ENCODE results near the gene MAN1A1. TPM values are rescaled to one million over a fixed set of nuclear protein-coding genes. Genes with fewer than 3 reads are reported as not detected.

Gene MAN1A1
- total RNA-seq, 6 experiments from 2014 or later = 109 to 191 (median 139) TPM

DNA sequence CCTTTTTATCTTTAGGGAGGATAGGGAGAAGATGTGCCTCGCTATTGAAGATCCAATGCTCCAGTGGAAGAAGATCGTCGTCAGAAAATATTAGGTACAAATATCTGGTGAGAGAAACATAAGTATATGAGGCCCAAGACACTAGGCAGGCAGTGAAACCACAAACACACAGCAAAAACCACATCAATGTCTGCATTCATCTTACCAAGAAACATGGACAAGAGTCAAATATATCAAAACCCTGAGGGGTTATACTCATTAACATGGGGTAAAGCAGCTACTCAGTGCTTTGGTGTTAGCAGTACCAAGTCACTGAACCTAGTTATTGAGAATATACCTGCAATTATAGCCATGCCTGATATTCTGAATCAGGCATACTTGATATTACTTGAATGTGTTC lies 169.7 kb downstream of the MAN1A1 start:
- Histone ChIP-seq H3K4me3 (no peak overlapping the region), H3K27me3 (no peaks in the 10 kb centered on the region), H3K27ac (no peak overlapping the region), H3K36me3 (peaks cover 0 to 30% (median 16%) of the 10 kb centered on the region in 4 donors), H3K9me3 (no peaks in the 10 kb centered on the region), H3K4me1 (no peaks in the 10 kb centered on the region)
- no peak for ATAC-seq
- intact Hi-C loops (cut with DNase I) = no loop called here
- DNase-seq = no peak
- 96% methylated on average over 3 of the region's 3 CpGs for WGBS (ENCODE audit: insufficient coverage, low coverage, low lambda C conversion rate, missing lambda C conversion rate)
- no peak for TF ChIP-seq POLR2A (IDR thresholded peaks at IDR 0.05)
- TF ChIP-seq, protein P1, sequence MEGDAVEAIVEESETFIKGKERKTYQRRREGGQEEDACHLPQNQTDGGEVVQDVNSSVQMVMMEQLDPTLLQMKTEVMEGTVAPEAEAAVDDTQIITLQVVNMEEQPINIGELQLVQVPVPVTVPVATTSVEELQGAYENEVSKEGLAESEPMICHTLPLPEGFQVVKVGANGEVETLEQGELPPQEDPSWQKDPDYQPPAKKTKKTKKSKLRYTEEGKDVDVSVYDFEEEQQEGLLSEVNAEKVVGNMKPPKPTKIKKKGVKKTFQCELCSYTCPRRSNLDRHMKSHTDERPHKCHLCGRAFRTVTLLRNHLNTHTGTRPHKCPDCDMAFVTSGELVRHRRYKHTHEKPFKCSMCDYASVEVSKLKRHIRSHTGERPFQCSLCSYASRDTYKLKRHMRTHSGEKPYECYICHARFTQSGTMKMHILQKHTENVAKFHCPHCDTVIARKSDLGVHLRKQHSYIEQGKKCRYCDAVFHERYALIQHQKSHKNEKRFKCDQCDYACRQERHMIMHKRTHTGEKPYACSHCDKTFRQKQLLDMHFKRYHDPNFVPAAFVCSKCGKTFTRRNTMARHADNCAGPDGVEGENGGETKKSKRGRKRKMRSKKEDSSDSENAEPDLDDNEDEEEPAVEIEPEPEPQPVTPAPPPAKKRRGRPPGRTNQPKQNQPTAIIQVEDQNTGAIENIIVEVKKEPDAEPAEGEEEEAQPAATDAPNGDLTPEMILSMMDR (IDR thresholded peaks at IDR 0.05) = no peak

DNA sequence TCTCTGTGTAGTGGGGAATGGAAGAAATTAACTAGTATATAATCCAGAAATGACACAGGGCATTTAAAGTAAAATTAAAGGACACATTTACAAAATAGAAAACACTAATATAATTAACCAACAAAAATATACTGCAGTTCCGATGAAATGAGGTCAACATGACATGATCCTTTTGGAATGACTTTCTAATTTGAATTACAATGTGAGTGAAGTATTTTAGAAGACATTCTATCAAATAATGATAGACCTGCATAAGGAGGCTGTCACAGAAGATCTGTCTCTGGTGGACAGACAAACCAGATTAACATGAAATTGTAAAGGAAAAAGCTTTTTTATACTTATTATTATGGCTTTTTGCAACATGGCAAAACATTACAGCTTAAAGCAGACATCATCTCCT lies 170.5 kb downstream of the MAN1A1 start:
- intact Hi-C loops (cut with DNase I) = no loop called here
- TF ChIP-seq, protein P1 (IDR thresholded peaks at IDR 0.05) = no peak
- no peak for TF ChIP-seq POLR2A (IDR thresholded peaks at IDR 0.05)
- WGBS (ENCODE audit: insufficient coverage, low coverage, low lambda C conversion rate, missing lambda C conversion rate) = 75% methylated on average over 1 of the region's 1 CpG

DNA sequence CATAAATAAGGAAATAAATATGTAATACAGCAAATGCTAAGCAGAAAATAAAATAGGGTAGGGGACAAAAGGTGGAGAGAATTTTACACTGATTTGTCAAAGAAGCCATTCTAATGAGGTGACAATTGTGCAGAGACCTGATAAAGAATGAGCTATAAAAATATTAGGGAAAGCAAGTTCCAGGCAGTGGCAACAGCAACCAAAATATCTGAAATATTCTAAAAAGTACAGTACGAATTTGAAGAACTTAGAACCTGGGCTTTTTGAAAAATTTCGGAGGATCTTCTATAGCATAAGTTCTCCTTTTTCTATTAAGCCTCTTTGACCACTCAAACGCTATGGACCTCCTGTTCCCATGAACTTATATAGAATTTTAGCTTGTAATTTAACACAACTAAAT lies 173.1 kb downstream of the MAN1A1 start:
- Histone ChIP-seq H3K4me3 (no peak overlapping the region), H3K27me3 (no peaks in the 10 kb centered on the region), H3K4me1 (no peaks in the 10 kb centered on the region), H3K9me3 (no peaks in the 10 kb centered on the region), H3K27ac (no peak overlapping the region), H3K36me3 (peaks cover 0 to 15% (median 11%) of the 10 kb centered on the region in 4 donors)
- no peak for TF ChIP-seq POLR2A (IDR thresholded peaks at IDR 0.05)
- TF ChIP-seq, protein P1 (IDR thresholded peaks at IDR 0.05) = no peak
- ATAC-seq (no peak), DNase-seq (no peak)
- 92% methylated on average over 3 of the region's 3 CpGs for WGBS (ENCODE audit: insufficient coverage, low coverage, low lambda C conversion rate, missing lambda C conversion rate)
- intact Hi-C loops (cut with DNase I) = no loop called here

More for the DNA sequence above, 170.5 kb downstream of the MAN1A1 start:
- Histone ChIP-seq H3K9me3 (no peaks in the 10 kb centered on the region), H3K27me3 (no peaks in the 10 kb centered on the region), H3K27ac (no peak overlapping the region), H3K4me1 (no peaks in the 10 kb centered on the region), H3K36me3 (peaks cover 0 to 23% (median 12%) of the 10 kb centered on the region in 4 donors), H3K4me3 (no peak overlapping the region)
- no peak for ATAC-seq
- DNase-seq = no peak

DNA sequence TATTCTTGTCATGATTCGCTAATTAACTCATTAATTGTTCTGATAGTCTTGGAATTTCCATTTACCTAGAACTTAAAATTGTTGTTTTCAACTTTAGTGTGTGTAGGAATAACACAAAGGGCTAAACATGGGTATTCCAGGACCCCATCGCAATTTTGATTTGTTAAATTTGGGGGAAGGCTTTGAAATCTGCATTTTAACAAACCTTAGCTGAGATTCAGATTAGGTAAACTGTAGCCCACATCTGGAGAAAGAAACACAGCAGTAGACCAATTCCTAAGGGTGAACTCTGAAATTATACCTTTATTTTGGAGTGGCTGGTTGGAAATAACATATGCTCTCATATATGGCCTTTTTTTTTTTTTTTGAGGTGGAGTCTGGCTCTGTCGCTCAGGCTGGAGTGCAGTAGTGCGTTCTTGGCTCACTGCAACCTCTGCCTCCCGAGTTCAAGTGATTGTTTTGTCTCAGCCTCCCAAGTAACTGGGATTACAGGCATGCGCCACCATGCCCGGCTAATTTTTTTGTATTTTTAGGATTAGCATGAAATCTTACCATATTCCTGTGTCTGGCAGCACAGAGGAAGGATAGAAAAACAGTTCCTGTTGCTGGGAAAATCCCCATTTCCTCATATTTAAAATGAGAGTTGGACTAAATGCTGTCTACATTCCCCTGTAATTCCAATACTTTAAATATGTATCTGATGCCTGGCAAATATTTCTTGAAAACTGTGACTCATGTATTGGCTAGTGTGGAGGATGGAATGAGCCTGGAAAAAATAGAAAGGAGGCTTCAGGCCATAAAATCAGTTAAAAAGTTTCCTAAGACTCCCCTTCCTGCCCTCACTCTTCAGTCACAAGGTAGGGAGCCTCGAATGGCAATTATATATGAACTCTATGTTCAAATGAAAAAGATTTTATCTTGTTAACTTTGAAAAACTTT lies 174.4 kb downstream of the MAN1A1 start:
- H3K36me3 ChIP-seq = peaks cover 0 to 13% (median 9%) of the 10 kb centered on the region in 4 donors
- H3K9me3 ChIP-seq = no peaks in the 10 kb centered on the region
- no peaks in the 10 kb centered on the region for H3K27me3 ChIP-seq
- no peak overlapping the region for H3K4me3 ChIP-seq
- no peak for DNase-seq
- WGBS (ENCODE audit: insufficient coverage, low coverage, low lambda C conversion rate, missing lambda C conversion rate) = 83% methylated on average over 8 of the region's 8 CpGs
- no peak overlapping the region for H3K27ac ChIP-seq
- TF ChIP-seq, protein P1 (IDR thresholded peaks at IDR 0.05) = no peak
- TF ChIP-seq POLR2A (IDR thresholded peaks at IDR 0.05) = no peak
- intact Hi-C loops (cut with DNase I) = no loop called here
- H3K4me1 ChIP-seq = peaks cover 0 to 13% (median 0%) of the 10 kb centered on the region in 4 donors
- ATAC-seq = no peak

All from right lobe of liver (tissue), 6 donors.